OCI-LY3 (cell line): ENCODE data around the gene FLYWCH2.

Experiments used
- H2AFZ ChIP-seq: fragments of 200-600, 300-600 bp; shearing (Covaris generic); 2 replicates; pipeline ENCODE4 v1.6.0; 2014; ENCODE audit warnings: antibody characterized with exemption, low read depth, low read length
- H3K27ac ChIP-seq: fragments of 200-600, 300-600 bp; sonication (generic); 2 replicates; pipeline ENCODE4 v1.5.1; 2014; ENCODE audit warnings: mild to moderate bottlenecking, low read length, moderate library complexity, mixed read lengths
- H3K27me3 ChIP-seq: fragments of 200-600, 300-600 bp; sonication (generic); 2 replicates; pipeline ENCODE4 v1.6.1; 2014; ENCODE audit warnings: low read depth, low read length, mixed read lengths
- H3K36me3 ChIP-seq: fragments of 200-600, 300-600 bp; sonication (generic); replicated peaks from 2 replicates; pipeline ENCODE3; 2014; ENCODE audit warnings: low read depth, low read length, mixed read lengths
- H3K4me1 ChIP-seq: fragments of 300-600, 200-600 bp; sonication (generic); 2 replicates; pipeline ENCODE4 v1.6.1; 2014; ENCODE audit warnings: low read length, mixed read lengths
- H3K4me2 ChIP-seq: fragments of 200-600, 300-600 bp; sonication (generic); 2 replicates; pipeline ENCODE4 v1.6.1; 2014; ENCODE audit warnings: low read length, mixed read lengths
- H3K4me3 ChIP-seq: fragments of 300-600, 200-600 bp; sonication (generic); 2 replicates; pipeline ENCODE4 v1.5.1; 2014; ENCODE audit warnings: antibody characterized with exemption, mild to moderate bottlenecking, low read length, moderate library complexity
- H3K79me2 ChIP-seq: fragments of 300-600, 200-600 bp; shearing (Covaris generic); 2 replicates; pipeline ENCODE4 v1.6.1; 2014; ENCODE audit warnings: mild to moderate bottlenecking, low read length, mixed read lengths
- H3K9ac ChIP-seq: fragments of 300-600, 200-600 bp; shearing (Covaris generic); 2 replicates; pipeline ENCODE4 v1.6.0; 2014; ENCODE audit warnings: mild to moderate bottlenecking, low read length, moderate library complexity
- H3K9me3 ChIP-seq: fragments of 200-600, 300-600 bp; shearing (Covaris generic); 2 replicates; pipeline ENCODE4 v1.6.1; 2014; ENCODE audit warnings: low read length, mixed read lengths; ENCODE audit not compliant: insufficient read depth
- H4K20me1 ChIP-seq: fragments of 200-600, 300-600 bp; sonication (generic); 2 replicates; pipeline ENCODE4 v1.6.1; 2016; ENCODE audit warnings: low read length, mixed read lengths; ENCODE audit not compliant: insufficient read depth
- CTCF ChIP-seq: fragments of 200-600, 300-600 bp; sonication (generic); IDR thresholded peaks from 2 replicates; pipeline ENCODE4 v1.5.1; 2014; ENCODE audit warnings: antibody characterized with exemption, low read length, low read depth
- EZH2phosphoT487 ChIP-seq: fragments of 200-600 bp; shearing (Covaris generic); IDR thresholded peaks from 2 replicates; pipeline ENCODE4 v1.6.1; 2018; ENCODE audit warnings: antibody characterized with exemption, mixed run types, low read depth

FLYWCH2 gene

GRCh38 chr16:2919511-2920255 lies 36.7 kb downstream of the FLYWCH2 start:
- Histone ChIP-seq H3K4me1 (no peaks in the 10 kb centered on the region), H3K9ac (no peak overlapping the region), H3K36me3 (peaks cover 3% of the 10 kb centered on the region), H3K79me2 (no peaks in the 10 kb centered on the region), H3K27me3 (no peaks in the 10 kb centered on the region), H2AFZ (no peak overlapping the region), H4K20me1 (no peaks in the 10 kb centered on the region), H3K4me3 (no peak overlapping the region), H3K27ac (no peak overlapping the region), H3K4me2 (no peak overlapping the region), H3K9me3 (no peaks in the 10 kb centered on the region)
- TF ChIP-seq EZH2phosphoT487 = no peak
- peak; percentile 84 for TF ChIP-seq CTCF

GRCh38 chr16:2923481-2923880 lies 40.5 kb downstream of the FLYWCH2 start:
- H3K9me3 ChIP-seq = no peaks in the 10 kb centered on the region
- no peak overlapping the region for H2AFZ ChIP-seq
- H3K36me3 ChIP-seq = no peaks in the 10 kb centered on the region
- no peaks in the 10 kb centered on the region for H3K27me3 ChIP-seq
- H3K27ac ChIP-seq = no peak overlapping the region
- no peak for TF ChIP-seq CTCF
- TF ChIP-seq EZH2phosphoT487 = no peak
- no peaks in the 10 kb centered on the region for H3K79me2 ChIP-seq
- no peak overlapping the region for H3K4me2 ChIP-seq
- no peak overlapping the region for H3K4me3 ChIP-seq
- H3K9ac ChIP-seq = no peak overlapping the region
- H3K4me1 ChIP-seq = peaks cover 10% of the 10 kb centered on the region
- H4K20me1 ChIP-seq = no peaks in the 10 kb centered on the region

GRCh38 chr16:2924901-2925755 lies 42.1 kb downstream of the FLYWCH2 start:
- TF ChIP-seq EZH2phosphoT487 (no peak), CTCF (no peak)
- H3K4me2 ChIP-seq = no peak overlapping the region
- no peaks in the 10 kb centered on the region for H3K9me3 ChIP-seq
- no peaks in the 10 kb centered on the region for H3K79me2 ChIP-seq
- H3K36me3 ChIP-seq = no peaks in the 10 kb centered on the region
- no peak overlapping the region for H3K27ac ChIP-seq
- no peaks in the 10 kb centered on the region for H4K20me1 ChIP-seq
- no peak overlapping the region for H3K9ac ChIP-seq
- H2AFZ ChIP-seq = no peak overlapping the region
- H3K4me3 ChIP-seq = no peak overlapping the region
- peaks cover 10% of the 10 kb centered on the region for H3K4me1 ChIP-seq
- no peaks in the 10 kb centered on the region for H3K27me3 ChIP-seq

GRCh38 chr16:2925951-2926649 lies 43.1 kb downstream of the FLYWCH2 start:
- Histone ChIP-seq H2AFZ (no peak overlapping the region), H3K36me3 (no peaks in the 10 kb centered on the region), H4K20me1 (no peaks in the 10 kb centered on the region), H3K79me2 (no peaks in the 10 kb centered on the region), H3K9ac (no peak overlapping the region), H3K27me3 (no peaks in the 10 kb centered on the region), H3K4me3 (no peak overlapping the region), H3K9me3 (no peaks in the 10 kb centered on the region), H3K27ac (no peak overlapping the region), H3K4me1 (peaks cover 10% of the 10 kb centered on the region), H3K4me2 (peak overlapping the region; percentile 87; the same call in 1 of the 2 replicates)
- no peak for TF ChIP-seq CTCF
- no peak for TF ChIP-seq EZH2phosphoT487
